SK-N-SH (cell line): Measurements from ENCODE around the gene APBA2. TPM values are rescaled to one million over a fixed set of nuclear protein-coding genes. Genes with fewer than 3 reads are reported as not detected.
A peak's percentile ranks its signal among the peaks of the same experiment; 100 is the strongest.

Experiments
- CTCF ChIA-PET: fragments of 300-600, 350-600 bp; formaldehyde crosslinking; extraction: SDS; loops from one replicate; lab custom pipeline; 2021; lab: Yijun Ruan, JAX
- POLR2A ChIA-PET: fragments of 350-600 bp; sonication (Branson Sonifier 250); formaldehyde crosslinking; extraction: SDS; loops from one replicate; lab custom pipeline; 2020; ENCODE audit warnings: antibody characterized with exemption, inconsistent platforms; lab: Yijun Ruan, JAX
- DNase-seq: peaks from one replicate; pipeline ENCODE4 v3.0.0; 2012
- H2AFZ ChIP-seq: fragments of 200-600 bp; sonication (generic); 2 replicates; pipeline ENCODE4 v1.8.1; 2016; ENCODE audit warnings: antibody characterized with exemption, mild to moderate bottlenecking, low read depth
- H3F3A ChIP-seq: fragments of 200-600 bp; sonication (generic); replicated peaks from 2 replicates; pipeline ENCODE3; 2016; ENCODE audit warnings: antibody characterized with exemption, mild to moderate bottlenecking; ENCODE audit not compliant: insufficient read depth
- H3K27ac ChIP-seq, 2 experiments: fragments of 200-500 bp in 1 of 2; fragments of 200-600 bp in 1 of 2; sonication (Bioruptor generic) in 1 of 2; sonication (generic), shearing (Covaris generic) in 1 of 2; 2 replicates each; pipeline versions ENCODE4 v1.5.1 to v1.6.1; 2014 to 2016; ENCODE audit warnings: low read depth in 2 of 2, inconsistent platforms in 1 of 2, low read length in 1 of 2, mild to moderate bottlenecking in 1 of 2, mixed read lengths in 1 of 2
- H3K27me3 ChIP-seq: fragments of 200-600 bp; sonication (generic), shearing (Covaris generic); 2 replicates; pipeline ENCODE4 v1.6.1; 2016; ENCODE audit warnings: mixed run types; ENCODE audit not compliant: insufficient read depth
- H3K36me3 ChIP-seq, 2 experiments: fragments of 200-500 bp in 1 of 2; fragments of 200-600 bp in 1 of 2; sonication (Bioruptor generic) in 1 of 2; sonication (generic) in 1 of 2; replicated peaks in 1 of 2; 2 replicates each; pipeline versions ENCODE3 to v1.5.1; 2014 to 2016; ENCODE audit warnings: low read length in 1 of 2, mild to moderate bottlenecking in 1 of 2; ENCODE audit not compliant: insufficient read depth in 2 of 2, control insufficient read depth in 1 of 2
- H3K4me1 ChIP-seq, 2 experiments: fragments of 200-500 bp in 1 of 2; fragments of 200-600 bp in 1 of 2; sonication (Bioruptor generic) in 1 of 2; sonication (generic), shearing (Covaris generic) in 1 of 2; 2 replicates each; pipeline versions ENCODE4 v1.5.1 to v1.6.1; 2014 to 2016; ENCODE audit warnings: low read depth in 1 of 2, low read length in 1 of 2, mixed run types in 1 of 2; ENCODE audit not compliant: insufficient read depth in 2 of 2, control insufficient read depth in 1 of 2
- H3K4me2 ChIP-seq: fragments of 200-600 bp; sonication (generic), shearing (Covaris generic); 2 replicates; pipeline ENCODE4 v1.6.1; 2017; ENCODE audit warnings: mixed run types
- H3K4me3 ChIP-seq, 2 experiments: fragments of 200-500 bp in 1 of 2; fragments of 200-600 bp in 1 of 2; sonication (Bioruptor generic) in 1 of 2; sonication (generic), shearing (Covaris generic) in 1 of 2; 2 replicates each; pipeline versions ENCODE4 v1.5.1 to v1.8.1; 2014 to 2016; ENCODE audit warnings: low read depth in 2 of 2, inconsistent platforms in 1 of 2, low read length in 1 of 2, mild to moderate bottlenecking in 1 of 2, mixed read lengths in 1 of 2, moderate library complexity in 1 of 2
- H3K79me2 ChIP-seq: fragments of 200-600 bp; sonication (generic); 2 replicates; pipeline ENCODE4 v1.8.1; 2017; ENCODE audit warnings: mild to moderate bottlenecking; ENCODE audit not compliant: insufficient read depth
- H3K9ac ChIP-seq: fragments of 200-600 bp; sonication (generic); 2 replicates; pipeline ENCODE4 v1.6.1; 2017; ENCODE audit warnings: mixed run types
- H3K9me2 ChIP-seq: fragments of 200-600 bp; sonication (generic); 2 replicates; pipeline ENCODE4 v1.6.1; 2017; ENCODE audit warnings: mixed run types
- H3K9me3 ChIP-seq: fragments of 200-600 bp; sonication (generic); 2 replicates; pipeline ENCODE4 v1.6.1; 2017; ENCODE audit warnings: mixed run types, mild to moderate bottlenecking, moderate library complexity
- H4K20me1 ChIP-seq: fragments of 200-600 bp; sonication (generic); 2 replicates; pipeline ENCODE4 v1.6.1; 2017; ENCODE audit warnings: mild to moderate bottlenecking, mixed run types; ENCODE audit not compliant: insufficient read depth
- CHD2 ChIP-seq: fragments of 150-350 bp; IDR thresholded peaks from 2 replicates; pipeline ENCODE4 v1.6.1; 2018; ENCODE audit warnings: low read length; ENCODE audit not compliant: partially characterized antibody
- CTCF ChIP-seq: fragments of 200-600 bp; sonication (generic); IDR thresholded peaks from 2 replicates; pipeline ENCODE4 v1.6.1; 2017; ENCODE audit warnings: antibody characterized with exemption, mild to moderate bottlenecking, moderate library complexity
- EP300 ChIP-seq, 2 experiments: IDR thresholded peaks; 2 replicates each; pipeline versions ENCODE4 v1.4.0 to v1.6.1; 2012; ENCODE audit warnings: borderline replicate concordance in 1 of 2, low read depth in 1 of 2, low read length in 1 of 2
- FOSL2 ChIP-seq: IDR thresholded peaks from 2 replicates; pipeline ENCODE4 v1.4.0; 2012; ENCODE audit warnings: low read depth, mild to moderate bottlenecking, moderate library complexity, borderline replicate concordance
- FOXJ3 ChIP-seq: sonication (generic); formaldehyde crosslinking; IDR thresholded peaks from 2 replicates; pipeline ENCODE4 v1.5.1; 2020; ENCODE audit warnings: mild to moderate bottlenecking, missing genetic modification reagents
- GABPA ChIP-seq: IDR thresholded peaks from 2 replicates; pipeline ENCODE4 v1.4.0; 2012; ENCODE audit warnings: low read depth, mild to moderate bottlenecking
- GATA2 ChIP-seq: sonication (generic); formaldehyde crosslinking; IDR thresholded peaks from 2 replicates; pipeline ENCODE4 v1.5.0; 2020; ENCODE audit warnings: mild to moderate bottlenecking, missing genetic modification reagents
- MXI1 ChIP-seq: IDR thresholded peaks from 2 replicates; pipeline ENCODE4 v1.6.1; 2012; ENCODE audit warnings: mild to moderate bottlenecking, low read depth, low read length, improper control_type of control experiment
- RAD21 ChIP-seq: IDR thresholded peaks from 2 replicates; pipeline ENCODE4 v1.6.1; 2012; ENCODE audit warnings: mild to moderate bottlenecking, low read length
- RCOR1 ChIP-seq: fragments of 150-350 bp; IDR thresholded peaks from 2 replicates; pipeline ENCODE4 v1.6.1; 2017; ENCODE audit warnings: antibody characterized with exemption, low read length
- RFX5 ChIP-seq: IDR thresholded peaks from 2 replicates; pipeline ENCODE4 v1.6.1; 2012; ENCODE audit warnings: mild to moderate bottlenecking, improper control_type of control experiment, low read length
- RXRA ChIP-seq: IDR thresholded peaks from 2 replicates; pipeline ENCODE4 v1.4.0; 2012; ENCODE audit warnings: low read depth, mild to moderate bottlenecking, borderline replicate concordance
- SIN3A ChIP-seq: IDR thresholded peaks from 2 replicates; pipeline ENCODE4 v1.6.1; 2012; ENCODE audit warnings: low read depth, mild to moderate bottlenecking, low read length, moderate library complexity, borderline replicate concordance
- TEAD4 ChIP-seq: IDR thresholded peaks from 2 replicates; pipeline ENCODE4 v1.4.0; 2012; ENCODE audit warnings: mild to moderate bottlenecking, borderline replicate concordance; ENCODE audit not compliant: insufficient read depth
- WGBS: methylation state at CpG from one replicate; pipeline ENCODE4 v1.1.6; 2017; ENCODE audit warnings: low lambda C conversion rate; 5-methylcytosine and 5-hydroxymethylcytosine counted together
- polyA plus RNA-seq, 3 experiments: library from polyadenylated mRNA; depleted of rRNA; stranded (reverse); fragments of >200 nt; gene quantifications; 2 replicates each; pipeline ENCODE4 v1.2.3, GENCODE V29; 2012
- TF ChIP-seq, protein P1 (sequence below): IDR thresholded peaks from 2 replicates; pipeline ENCODE4; 2012

Gene APBA2
- polyA plus RNA-seq, 1 of the 3 experiments (the other 2 are of a cell fraction): 12.7 TPM

GRCh38 chr15:28911310-28911931, 25.6 kb downstream of the APBA2 start (continued):
- TF ChIP-seq RAD21 (peak; percentile 9; the same call in 1 of the 2 replicates), RXRA (no peak), RFX5 (no peak), MXI1 (peak; percentile 71; the same call in 1 of the 2 replicates), GATA2 (CRISPR knock-in tag) (peak; percentile 88), EP300 (IDR thresholded peaks at IDR 0.05; ENCODE audit: borderline replicate concordance in 1 of 2, low read depth in 1 of 2, low read length in 1 of 2) (peak in 1 of 2 experiments; percentile 47; a peak in 1 of 4 replicates), SIN3A (no peak), TEAD4 (no peak), RCOR1 (peak; percentile 81; the same call in 1 of the 2 replicates)
- TF ChIP-seq, protein P1, sequence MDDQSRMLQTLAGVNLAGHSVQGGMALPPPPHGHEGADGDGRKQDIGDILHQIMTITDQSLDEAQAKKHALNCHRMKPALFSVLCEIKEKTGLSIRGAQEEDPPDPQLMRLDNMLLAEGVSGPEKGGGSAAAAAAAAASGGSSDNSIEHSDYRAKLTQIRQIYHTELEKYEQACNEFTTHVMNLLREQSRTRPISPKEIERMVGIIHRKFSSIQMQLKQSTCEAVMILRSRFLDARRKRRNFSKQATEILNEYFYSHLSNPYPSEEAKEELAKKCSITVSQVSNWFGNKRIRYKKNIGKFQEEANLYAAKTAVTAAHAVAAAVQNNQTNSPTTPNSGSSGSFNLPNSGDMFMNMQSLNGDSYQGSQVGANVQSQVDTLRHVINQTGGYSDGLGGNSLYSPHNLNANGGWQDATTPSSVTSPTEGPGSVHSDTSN: no peak

- CTCF ChIA-PET: interaction anchor here (1.0 to 3.3 kb wide), 14 partner anchors 9 to 177 kb away, joined by 3 to 18 read pairs (median 5); partner anchors contain the start of gene APBA2
These were observed 26.6 kb downstream of the APBA2 start for GRCh38 chr15:28912422-28912821.

More at GRCh38 chr15:28912422-28912821, 26.6 kb downstream of the APBA2 start:
- 69% methylated on average over 2 of the region's 2 CpGs for WGBS
- POLR2A ChIA-PET: interaction anchor here (0.9 to 2.6 kb wide), 3 partner anchors 9 to 217 kb away, joined by 4 to 33 read pairs (median 6); partner anchors contain the start of gene APBA2
- Histone ChIP-seq H4K20me1 (no peaks in the 10 kb centered on the region), H3K27ac (peak overlapping the region in 1 of 2 experiments; percentile 88; a peak in 2 of 4 replicates), H3K4me3 (no peak overlapping the region), H3K4me1 (peaks cover 0 to 52% of the 10 kb centered on the region in 2 experiments; a peak in 2 of 4 replicates), H3K79me2 (no peaks in the 10 kb centered on the region), H3K9me3 (no peaks in the 10 kb centered on the region), H3K9me2 (no peaks in the 10 kb centered on the region), H3F3A (no peaks in the 10 kb centered on the region), H3K4me2 (no peak overlapping the region), H3K9ac (no peak overlapping the region), H3K27me3 (no peaks in the 10 kb centered on the region), H3K36me3 (no peaks in the 10 kb centered on the region), H2AFZ (no peak overlapping the region)
- peak; percentile 71 for DNase-seq
- TF ChIP-seq GATA2 (CRISPR knock-in tag): peak; percentile 79
- peak; percentile 40 for TF ChIP-seq CHD2
- peak; percentile 76; the same call in 1 of the 2 replicates for TF ChIP-seq FOXJ3 (CRISPR knock-in tag)
- no peak for TF ChIP-seq GABPA
- TF ChIP-seq FOSL2: no peak
- peak; percentile 22; the same call in 1 of the 2 replicates for TF ChIP-seq RAD21
- no peak for TF ChIP-seq CTCF
- peak in 1 of 2 experiments; percentile 58; a peak in 1 of 4 replicates for TF ChIP-seq EP300 (IDR thresholded peaks at IDR 0.05; ENCODE audit: borderline replicate concordance in 1 of 2, low read depth in 1 of 2, low read length in 1 of 2)
